Endometrium (tissue), 2 donors: ENCODE results near the gene ENDOV.

ENCODE experiments used
- FAIRE-seq: peaks from 2 replicates; lab custom pipeline; 2012; peaks lifted over from hg19 to GRCh38; lab: Jason Lieb, UNC
- donor health status: control.
- donor health status: control.

ENDOV gene

DNA sequence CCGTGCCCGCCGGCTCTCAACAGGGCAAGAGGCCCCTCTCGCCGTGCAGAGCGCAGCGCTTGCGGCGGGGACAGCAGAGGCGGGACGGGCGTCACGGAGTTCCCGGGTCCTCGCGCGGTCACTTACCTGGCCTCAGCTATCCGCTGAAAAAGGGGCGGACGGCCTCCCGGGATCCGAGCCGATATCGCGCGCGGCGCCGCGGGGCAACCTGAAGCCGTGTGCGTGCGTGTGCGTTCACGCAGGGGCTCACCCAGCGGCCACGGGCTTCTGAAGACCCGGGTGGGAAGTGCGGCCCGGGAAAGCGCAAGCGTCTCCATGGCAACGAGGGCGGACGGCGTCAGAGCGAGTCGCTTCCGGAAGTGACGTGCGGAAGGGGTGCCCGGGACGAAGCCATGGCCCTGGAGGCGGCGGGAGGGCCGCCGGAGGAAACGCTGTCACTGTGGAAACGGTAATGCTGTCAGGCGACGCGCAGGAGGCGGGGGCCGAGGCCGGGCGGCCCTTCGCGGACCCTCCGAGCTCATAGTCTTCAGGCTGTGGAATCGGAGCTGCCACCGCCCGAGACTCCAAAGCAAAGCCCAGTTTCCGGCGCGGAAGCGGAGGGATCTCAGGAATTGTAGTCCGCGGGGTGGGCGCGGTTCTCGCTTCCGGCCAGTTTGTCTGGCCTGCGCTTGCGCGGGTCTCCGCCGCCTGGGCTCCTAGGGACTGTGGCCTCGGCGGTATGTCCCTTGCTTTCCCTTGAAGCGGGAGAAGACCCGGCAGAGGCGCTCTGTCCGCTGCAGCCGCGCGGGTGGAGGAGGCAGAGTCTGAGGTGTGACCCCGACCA lies at the start of gene ENDOV:
ENDOV (plus strand) TSS at position 365 of the 823 bp plus-strand sequence; CDS start at position 393, 28 bp downstream.
- FAIRE-seq: no peak

DNA sequence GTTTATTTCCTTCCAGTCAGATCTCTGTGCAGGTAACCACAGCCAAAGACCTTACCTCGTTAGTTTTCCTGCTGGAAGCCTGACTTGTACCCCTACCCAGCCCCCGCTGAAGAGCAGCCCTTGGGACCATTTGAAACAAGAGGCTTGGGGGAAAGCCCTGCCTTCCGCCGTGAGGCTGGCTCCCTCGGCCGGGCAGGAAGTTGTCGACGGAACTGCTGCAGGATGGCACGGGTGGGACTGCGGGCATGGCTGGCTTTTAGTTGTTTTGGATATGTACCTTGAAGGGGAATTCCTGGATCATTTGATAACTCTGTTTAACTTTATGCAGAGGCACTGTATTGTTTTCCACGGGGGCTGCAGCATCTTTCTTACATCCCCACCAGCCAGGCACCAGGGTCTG lies 49.0 kb upstream of the ENDOV start:
- FAIRE-seq: no peak

DNA sequence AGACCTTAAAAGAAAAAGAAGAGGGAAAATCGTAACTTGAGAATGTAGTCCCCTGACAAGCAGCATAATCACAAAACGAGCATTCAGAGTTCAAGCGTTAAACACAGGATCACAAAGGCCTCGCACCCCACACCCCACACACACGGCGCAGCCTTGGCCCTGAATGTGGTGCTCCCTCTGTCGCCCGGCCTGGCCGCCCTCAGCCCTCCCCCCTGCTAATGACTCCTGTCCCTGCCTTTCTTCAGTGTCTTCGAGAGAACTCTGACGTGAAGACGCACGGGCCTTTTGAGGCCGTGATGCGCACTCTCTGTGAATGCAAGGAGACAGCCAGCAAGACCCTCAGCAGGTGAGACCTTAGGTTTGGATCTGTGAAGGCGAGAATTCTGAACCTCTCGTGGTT lies 47.5 kb upstream of the ENDOV start:
- no peak for FAIRE-seq

DNA sequence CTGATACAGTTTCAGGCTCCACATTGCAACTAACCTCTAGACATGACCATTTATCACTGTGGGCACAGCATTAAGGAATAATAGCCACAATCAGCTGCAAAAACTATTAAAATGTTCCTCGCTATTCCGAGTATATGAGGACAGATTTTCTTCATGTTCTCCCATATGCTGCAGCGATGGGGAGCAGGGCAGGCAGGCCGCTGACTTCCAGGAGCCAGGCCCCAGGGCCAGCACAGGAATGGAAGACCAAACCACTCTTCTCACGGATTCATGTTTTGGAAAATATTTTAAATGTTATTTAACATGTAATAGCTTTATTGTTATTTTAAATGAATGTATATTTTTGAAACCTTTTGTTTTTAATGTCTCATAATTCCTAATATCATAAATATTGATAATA lies 43.8 kb upstream of the ENDOV start:
- FAIRE-seq: no peak

DNA sequence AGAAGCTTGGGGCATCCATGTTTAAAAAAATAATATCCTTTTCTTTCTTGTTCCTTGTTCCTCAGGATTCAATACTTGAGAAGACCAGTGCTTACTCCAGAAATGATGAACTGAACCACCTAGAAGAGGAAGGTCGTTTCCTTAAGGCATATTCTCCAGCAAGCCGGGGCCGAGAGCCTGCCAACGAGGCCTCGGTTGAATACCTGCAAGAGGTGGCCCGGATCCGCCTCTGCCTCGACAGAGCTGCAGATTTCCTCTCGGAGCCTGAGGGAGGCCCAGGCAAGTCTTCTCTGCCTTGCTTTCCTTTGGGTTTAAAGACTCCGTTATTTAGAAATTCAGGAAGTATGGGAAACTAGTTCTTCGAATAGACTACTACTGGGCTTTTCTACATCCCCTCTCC lies 42.5 kb upstream of the ENDOV start:
- no peak for FAIRE-seq

DNA sequence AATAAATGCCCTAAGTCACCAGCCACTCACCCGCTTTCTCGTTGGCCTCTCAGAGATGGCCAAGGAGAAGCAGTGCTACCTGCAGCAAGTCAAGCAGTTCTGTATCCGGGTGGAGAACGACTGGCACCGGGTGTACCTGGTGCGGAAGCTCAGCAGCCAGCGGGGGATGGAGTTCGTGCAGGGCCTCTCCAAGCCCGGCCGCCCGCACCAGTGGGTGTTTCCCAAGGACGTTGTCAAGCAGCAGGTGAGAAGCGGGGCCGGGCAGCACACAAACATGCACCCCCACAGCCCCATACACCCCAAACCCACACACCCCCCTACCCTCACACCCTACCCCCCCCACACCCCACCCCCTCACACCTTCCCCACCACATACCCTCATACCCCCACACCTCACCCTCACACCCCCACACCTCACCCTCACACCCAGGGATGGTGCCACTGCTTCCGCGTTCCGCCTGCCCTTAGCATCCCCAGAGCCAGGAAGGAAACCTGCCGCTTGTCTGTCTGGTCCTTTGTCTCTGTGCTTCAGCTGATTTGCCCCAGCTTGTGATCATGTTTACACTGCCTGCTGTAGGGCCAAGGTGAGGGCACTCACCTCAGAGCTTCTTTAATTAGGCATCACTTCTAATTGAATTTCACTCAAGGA lies 41.9 kb upstream of the ENDOV start:
- no peak for FAIRE-seq

DNA sequence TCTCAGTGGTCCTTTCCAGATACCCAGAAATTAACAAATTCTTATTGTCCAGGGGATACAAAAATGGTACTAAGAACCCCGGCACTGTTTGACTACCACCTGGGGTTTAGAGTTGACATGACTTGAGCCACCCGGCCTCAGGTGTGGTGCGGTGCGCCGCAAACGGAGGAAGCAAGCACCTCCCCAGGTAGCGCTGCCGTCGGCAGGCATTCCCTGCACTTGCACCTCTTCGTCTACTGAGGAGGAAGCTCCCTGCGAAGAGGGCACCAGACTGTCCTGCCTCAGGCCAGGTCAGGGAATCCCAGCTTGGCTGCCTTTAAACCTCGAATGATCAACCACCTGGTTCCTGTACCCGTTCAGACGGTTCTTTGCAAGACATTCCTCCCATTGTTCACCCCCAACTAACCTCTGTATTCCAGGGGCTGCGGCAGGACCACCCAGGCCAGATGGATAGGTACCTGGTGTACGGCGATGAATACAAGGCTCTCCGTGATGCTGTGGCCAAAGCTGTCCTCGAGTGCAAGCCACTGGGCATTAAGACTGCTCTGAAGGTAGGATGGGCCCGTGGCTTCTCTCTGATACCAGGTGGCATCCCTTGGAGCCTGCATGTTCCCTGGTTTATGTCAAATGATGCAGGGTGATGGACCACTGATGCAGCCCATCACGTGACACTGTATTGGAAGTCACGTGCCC lies 40.8 kb upstream of the ENDOV start:
- no peak for FAIRE-seq

DNA sequence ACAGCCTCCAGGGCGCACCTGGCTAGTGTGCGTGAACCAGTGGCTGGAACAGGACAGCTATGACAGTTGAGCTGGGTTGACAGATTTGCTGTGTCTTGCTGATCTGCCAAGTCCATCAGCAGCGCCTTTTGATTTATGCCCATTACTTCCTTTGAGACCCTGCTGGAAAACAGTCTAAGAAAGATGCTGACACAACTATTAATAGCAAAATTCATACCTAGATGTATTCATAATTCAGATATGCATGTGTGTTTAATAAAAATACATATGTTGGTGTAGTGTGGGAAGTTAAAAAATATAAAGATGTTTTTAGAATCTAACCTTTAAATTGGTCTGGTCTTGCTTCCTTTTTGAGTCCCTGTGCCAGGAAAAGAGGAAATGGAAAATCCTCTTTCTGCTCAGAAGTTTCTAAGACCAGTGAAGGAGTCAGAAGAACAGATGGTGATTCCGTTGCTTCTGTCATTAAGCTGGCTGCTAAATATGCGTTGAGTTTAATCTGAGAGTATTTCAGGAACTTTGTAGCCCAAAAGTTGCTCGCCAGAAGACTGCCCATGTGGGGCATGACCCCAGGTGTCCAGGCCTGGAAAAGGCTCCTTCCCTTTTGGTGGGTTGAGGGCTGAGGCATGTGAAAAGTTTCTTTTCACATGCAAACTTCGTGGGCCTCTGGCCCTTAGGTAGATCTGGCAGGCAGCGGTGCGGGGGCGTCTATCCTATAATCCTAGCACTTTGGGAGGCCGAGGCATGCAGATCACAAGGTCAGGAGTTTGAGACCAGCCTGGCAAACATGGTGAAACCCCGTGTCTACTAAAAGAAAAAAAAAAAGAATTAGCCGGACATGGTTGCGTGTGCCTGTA lies 40.0 kb upstream of the ENDOV start:
- FAIRE-seq: no peak

DNA sequence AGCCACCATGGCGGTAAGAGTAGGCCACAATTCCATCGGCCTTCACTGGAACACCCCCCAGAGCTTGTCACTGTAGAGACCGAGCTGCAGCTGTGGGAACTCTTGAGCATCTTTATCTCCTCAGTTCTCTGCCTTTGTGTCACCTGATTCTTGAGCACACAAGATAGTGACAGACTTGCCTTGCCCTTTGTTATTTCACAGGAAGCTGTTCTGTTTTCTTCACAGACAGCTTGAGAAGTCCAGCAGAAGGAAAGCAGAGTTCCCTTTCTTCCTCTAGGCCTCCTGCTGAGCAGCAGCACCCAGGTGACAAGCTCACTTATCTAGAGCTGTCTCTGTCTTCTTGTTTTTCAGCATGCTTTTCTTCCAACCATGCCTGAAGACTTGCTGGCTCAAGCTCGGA lies 38.4 kb upstream of the ENDOV start:
- no peak for FAIRE-seq

DNA sequence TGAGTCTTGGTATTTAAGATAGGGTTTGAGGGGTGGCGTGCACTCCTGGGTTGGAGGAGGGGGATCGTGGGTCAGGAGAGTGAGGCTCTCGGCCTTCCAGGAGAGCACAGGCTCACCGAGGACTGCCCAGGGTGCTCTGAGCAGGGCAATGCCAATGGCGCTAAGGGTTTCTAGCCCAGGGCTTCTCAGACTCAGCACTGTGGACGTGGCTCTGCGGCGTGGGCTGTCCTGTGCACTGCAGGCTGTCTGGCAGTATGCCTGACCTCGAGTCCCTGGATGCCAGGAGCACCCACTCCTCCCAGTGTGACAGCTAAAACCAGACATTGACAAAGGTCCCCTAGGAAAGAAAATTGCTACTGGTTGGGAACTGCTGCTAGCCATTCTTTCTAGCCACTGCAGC lies 37.2 kb upstream of the ENDOV start:
- no peak for FAIRE-seq

DNA sequence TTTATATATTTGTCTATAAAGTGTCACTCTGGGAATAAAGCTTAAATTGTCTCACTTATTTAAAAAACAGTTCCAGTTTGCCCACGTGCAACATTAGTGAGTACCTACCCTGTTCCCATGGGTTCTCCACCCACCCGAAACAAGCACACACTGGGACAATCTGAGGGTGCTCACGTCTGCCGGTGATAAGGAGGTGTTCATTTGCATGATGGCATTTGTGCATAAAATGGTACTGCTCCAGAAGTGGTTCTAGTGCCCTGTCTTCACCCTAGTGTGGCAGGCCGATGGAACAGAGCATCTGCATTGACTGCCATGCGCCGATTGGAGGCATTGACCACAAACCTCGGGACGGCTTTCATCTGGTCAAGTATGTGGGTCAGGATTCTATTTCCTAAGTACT lies 35.6 kb upstream of the ENDOV start:
- FAIRE-seq: no peak

DNA sequence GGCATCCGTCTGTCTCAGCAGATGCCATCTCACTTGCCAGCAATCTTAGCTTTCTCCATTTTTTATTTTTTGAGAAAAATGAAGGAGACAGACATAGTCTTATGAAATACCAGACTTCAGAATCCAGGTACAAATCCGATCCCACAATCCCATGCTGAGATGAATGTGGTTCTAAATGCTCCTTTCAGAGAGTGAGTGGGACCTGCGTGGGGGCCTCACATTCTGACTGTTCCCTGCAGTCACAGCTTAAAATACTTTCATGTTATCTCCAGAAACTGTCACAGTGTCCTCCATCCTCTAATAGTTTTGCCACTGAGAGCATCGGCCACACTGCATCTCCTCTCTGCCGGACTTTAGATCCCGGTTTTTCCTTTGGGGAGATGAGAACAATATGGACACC lies 34.9 kb upstream of the ENDOV start:
- FAIRE-seq: no peak

DNA sequence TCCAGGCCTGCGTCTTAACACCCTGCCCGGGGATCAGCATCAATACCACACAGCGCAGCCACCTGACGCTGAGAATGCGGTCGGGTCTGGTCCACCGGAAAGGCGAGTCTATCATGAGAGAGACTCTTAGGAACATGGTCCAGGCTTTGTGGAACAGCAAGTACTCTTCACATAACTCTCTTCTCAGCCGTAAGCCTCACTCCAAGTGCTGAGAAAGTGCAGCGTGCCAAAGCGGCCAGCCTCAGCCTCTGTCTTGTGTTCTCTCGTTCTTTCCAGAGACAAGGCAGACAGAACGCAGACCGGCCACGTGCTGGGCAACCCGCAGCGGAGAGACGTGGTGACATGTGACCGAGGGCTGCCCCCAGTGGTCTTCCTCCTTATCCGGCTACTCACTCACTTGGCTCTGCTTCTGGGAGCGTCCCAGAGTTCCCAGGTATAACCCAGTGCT lies 34.4 kb upstream of the ENDOV start:
- FAIRE-seq: no peak

DNA sequence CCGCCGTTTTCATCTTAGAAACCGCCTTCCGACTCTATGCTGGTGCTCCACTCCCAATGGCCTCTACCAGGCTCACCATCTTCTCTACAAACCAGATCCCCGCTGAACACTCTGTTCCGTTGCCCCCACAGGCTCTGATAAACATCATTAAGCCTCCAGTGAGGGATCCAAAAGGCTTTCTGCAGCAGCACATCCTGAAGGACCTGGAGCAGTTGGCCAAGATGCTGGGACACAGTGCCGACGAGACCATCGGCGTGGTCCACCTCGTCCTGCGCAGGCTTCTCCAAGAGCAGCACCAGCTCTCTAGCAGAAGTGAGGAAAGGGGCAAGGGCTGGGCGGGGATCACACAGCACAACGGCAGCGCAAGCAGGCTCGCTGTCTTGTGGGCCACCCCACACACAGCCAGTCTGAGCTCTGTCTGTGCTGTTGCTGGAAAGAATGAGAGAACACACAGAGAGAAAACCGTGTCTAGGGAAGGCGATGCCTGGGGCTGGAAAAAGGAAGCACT lies 33.5 kb upstream of the ENDOV start:
- FAIRE-seq: no peak

DNA sequence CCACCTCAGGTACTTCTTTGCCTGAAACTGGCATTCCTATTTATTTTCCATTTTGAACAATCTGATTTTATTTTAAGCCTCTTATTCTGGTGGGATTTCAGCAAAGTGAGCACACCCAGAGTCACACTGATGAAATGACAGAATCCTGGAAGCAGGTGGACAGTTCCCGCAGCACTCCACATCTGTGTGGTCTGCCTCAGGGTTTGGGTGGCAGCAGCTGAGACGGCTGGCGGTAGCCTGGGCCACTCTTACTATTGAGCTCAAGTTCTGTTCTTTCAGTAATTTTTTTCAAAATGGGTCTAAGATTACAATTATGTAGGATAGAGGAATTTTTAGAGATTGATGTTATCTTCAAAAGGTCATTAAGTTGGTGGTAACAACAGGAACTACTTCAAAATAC lies 32.5 kb upstream of the ENDOV start:
- no peak for FAIRE-seq

DNA sequence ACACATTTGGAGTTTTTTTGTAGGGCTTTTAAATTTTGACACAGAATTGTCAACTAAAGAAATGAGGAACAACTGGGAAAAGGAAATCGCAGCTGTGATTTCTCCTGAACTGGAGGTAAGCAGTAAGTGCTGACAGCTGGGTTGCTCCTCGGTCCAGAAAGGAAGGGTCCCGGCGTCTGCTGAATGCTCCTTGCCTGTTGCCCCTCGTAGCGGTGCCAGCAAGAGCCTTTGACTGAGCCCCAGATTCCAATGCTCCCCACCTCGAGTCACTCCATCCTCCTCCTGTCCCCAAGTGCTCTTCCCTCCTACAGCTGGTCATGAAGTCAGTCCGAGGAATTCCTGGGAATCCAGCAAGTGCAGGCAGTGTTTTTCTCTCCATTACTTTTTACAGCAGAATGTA lies 32.0 kb upstream of the ENDOV start:
- FAIRE-seq: no peak

DNA sequence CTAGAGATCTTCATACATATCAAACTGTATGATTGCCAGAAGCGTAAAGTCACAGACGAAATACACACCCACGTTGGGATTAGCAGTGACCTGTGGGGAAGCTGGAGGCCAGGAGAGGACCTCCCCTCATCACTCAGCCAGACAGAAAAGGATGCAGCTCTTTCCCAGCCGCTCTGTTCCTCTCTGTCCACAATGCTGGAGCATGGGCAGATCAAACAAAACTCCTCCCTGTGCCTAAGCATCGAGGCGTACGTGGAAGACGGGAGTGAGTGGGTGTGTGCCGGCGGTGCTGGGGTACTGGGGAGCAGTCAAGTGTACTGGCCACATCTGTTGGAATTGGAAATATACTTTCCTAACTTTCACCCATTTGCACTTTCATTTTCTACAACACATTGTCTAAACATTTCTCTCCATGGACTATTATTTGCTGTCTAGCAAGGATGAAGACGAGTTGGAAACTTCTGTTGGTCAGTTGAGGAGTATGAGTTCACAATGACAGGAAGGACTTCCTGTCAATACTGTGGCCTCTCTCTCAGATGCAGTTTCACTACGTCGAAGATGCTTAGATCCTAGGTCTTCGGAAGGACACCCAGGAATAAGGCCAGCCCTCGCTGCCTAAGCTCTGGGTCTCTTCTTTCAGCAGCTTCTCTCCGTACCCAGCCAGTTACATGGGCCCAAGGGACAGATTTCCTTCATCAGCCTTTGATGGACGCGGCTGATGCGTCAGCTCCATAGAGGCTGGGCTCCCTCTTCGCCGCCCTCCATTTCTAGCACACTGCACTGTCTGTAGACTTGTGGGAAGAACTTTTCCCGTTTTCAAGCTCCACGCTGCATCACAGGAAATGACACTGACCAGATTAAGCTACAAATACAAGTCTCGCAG lies 30.6 kb upstream of the ENDOV start:
- no peak for FAIRE-seq

DNA sequence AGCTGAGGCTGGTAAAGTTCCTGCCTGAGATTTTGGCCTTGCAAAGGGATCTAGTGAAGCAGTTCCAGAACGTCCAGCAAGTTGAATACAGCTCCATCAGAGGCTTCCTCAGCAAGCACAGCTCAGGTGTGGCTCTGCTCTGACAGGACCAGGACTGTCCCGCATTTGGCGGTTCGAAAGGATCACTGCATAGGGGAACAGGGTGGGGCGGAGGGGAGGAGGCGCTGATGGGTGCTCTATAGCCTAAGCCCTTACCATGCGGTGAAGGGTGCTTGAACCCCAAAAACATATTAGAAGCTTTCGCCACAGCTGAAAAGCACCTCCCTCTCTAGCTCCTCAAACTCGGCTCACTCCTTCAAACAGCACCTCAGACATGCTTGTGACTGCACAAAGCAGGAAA lies 29.9 kb upstream of the ENDOV start:
- no peak for FAIRE-seq

DNA sequence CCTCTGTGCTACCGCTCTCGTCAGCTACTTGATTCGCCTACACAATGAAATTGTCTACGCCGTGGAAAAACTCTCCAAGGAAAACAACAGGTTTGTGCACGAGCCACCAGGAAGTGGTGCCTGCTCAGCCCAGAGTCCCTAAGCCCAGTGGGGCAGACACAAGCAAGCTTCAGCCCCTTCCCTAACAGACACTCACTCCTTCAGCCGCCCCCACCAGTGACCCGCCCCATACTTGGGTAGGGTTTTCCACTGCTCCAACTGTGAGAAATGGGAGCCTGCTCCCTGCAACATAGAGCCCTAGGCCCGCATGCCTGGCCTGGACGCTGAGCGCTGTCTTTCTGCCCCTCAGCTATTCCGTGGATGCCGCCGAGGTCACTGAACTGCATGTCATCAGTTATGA lies 28.6 kb upstream of the ENDOV start:
- FAIRE-seq: no peak

DNA sequence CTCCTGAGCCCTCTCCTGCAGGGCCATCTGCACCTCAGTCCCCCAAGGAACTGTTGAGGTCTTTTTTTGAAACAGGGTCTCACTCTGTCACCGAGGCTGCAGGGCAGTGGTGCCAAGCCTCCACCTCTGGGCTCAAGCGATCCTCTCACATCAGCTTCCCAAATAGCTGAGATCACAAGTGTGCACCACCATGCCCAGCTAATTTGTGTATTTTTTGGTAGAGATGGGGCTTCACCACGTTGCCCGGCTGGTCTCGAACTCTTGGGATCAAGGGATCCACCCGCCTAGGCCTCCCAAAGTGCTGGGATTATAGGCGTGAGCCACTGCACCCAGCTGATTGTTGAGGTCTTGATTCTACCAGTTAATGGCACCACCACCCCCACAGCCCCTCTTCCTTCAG lies 27.9 kb upstream of the ENDOV start:
- no peak for FAIRE-seq

DNA sequence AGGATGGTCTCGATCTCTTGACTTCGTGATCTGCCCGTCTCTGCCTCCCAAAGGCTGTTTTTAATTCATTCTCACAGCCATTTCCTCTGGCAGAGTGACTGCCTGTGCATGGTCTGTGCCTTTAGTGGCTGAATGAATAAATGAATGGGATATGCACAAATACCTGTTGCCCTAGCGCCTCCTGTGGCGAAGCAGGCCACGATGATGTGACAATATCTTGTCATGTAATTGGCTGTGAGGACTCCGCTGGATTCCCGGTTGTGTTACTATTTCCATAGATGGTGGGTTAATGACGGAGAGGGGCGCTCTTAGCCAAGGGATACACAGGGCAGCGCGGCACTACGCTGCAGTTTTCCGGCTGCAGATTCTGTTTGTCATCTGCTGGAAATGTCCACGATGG lies 26.8 kb upstream of the ENDOV start:
- FAIRE-seq: no peak
